ENCODE data around the gene RANBP3L. TPM values are rescaled to one million over a fixed set of nuclear protein-coding genes. Genes with fewer than 3 reads are reported as not detected.

RANBP3L gene
- total RNA-seq, 2 experiments from 2014 or later, result not detected

DNA sequence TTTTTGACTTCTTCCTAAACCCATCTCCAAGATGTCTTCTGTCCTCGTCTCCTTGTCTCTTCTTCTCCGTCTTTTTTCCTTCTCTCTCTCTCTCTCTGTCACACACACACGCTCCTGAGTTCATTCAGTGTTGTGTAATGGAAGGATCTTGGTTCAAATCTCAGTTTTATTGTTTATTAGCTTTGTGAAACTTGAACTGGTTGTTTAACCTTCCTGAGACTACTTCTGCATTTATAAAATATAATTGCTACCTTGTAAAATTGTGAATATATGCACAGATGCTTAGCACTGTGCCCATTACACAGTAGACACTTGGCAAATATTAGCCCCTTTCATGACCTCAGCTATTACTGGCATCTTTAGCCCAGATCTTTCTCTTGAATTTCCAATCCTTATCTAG is 57.6 kb downstream of the RANBP3L start:
- TF ChIP-seq, protein P1, sequence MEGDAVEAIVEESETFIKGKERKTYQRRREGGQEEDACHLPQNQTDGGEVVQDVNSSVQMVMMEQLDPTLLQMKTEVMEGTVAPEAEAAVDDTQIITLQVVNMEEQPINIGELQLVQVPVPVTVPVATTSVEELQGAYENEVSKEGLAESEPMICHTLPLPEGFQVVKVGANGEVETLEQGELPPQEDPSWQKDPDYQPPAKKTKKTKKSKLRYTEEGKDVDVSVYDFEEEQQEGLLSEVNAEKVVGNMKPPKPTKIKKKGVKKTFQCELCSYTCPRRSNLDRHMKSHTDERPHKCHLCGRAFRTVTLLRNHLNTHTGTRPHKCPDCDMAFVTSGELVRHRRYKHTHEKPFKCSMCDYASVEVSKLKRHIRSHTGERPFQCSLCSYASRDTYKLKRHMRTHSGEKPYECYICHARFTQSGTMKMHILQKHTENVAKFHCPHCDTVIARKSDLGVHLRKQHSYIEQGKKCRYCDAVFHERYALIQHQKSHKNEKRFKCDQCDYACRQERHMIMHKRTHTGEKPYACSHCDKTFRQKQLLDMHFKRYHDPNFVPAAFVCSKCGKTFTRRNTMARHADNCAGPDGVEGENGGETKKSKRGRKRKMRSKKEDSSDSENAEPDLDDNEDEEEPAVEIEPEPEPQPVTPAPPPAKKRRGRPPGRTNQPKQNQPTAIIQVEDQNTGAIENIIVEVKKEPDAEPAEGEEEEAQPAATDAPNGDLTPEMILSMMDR (IDR thresholded peaks at IDR 0.05), result no peak
- H3K27me3 Mint-ChIP-seq, result no peaks in the 10 kb centered on the region
- intact Hi-C loops (cut with micrococcal nuclease), result loop anchor here (5.0 kb wide), 1 partner anchor 92 kb away; the partner anchor contains the start of genes LMBRD2 and SKP2
- H3K36me3 Mint-ChIP-seq (ENCODE audit: low read depth), result no peaks in the 10 kb centered on the region
- DNase-seq, result no peak
- ChIA-PET POLR2A (no interaction called here), CTCF (interaction anchor here (0.7 to 1.6 kb wide), 3 partner anchors 61 to 447 kb away, joined by 3 to 6 read pairs (median 5); no protein-coding TSS in a partner anchor)
- no peak for ATAC-seq
- H3K27ac Mint-ChIP-seq, result peak overlapping the region; percentile 98
- no peaks in the 10 kb centered on the region for H3K9me3 Mint-ChIP-seq
- H3K4me3 Mint-ChIP-seq, result no peak overlapping the region
- H3K4me1 Mint-ChIP-seq (ENCODE audit: low read depth), result peaks cover 30% of the 10 kb centered on the region

DNA sequence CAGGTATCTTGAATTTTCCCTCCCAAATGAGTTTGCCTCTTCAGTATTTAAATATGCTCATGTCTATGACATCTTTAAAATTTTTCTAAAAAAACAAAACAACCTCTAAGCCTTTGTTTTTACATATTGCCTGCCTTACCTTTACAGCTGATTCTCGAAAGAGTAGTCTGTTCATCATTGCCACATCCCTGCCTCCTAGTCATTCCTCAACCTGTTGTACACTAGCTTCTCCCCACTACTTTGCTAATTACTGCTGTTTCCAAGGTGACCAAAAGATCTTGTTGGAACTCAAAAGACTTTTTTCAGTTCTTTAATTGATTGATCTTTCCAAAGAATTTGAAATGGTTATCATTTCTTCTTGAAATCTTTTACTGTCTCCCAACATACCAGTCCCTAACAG is 58.0 kb downstream of the RANBP3L start:
- POLR2A ChIA-PET, result no interaction called here
- intact Hi-C loops (cut with micrococcal nuclease), result loop anchor here (5.0 kb wide), 1 partner anchor 91 kb away; the partner anchor contains the start of genes LMBRD2 and SKP2
- H3K27ac Mint-ChIP-seq, result peak overlapping the region; percentile 98

DNA sequence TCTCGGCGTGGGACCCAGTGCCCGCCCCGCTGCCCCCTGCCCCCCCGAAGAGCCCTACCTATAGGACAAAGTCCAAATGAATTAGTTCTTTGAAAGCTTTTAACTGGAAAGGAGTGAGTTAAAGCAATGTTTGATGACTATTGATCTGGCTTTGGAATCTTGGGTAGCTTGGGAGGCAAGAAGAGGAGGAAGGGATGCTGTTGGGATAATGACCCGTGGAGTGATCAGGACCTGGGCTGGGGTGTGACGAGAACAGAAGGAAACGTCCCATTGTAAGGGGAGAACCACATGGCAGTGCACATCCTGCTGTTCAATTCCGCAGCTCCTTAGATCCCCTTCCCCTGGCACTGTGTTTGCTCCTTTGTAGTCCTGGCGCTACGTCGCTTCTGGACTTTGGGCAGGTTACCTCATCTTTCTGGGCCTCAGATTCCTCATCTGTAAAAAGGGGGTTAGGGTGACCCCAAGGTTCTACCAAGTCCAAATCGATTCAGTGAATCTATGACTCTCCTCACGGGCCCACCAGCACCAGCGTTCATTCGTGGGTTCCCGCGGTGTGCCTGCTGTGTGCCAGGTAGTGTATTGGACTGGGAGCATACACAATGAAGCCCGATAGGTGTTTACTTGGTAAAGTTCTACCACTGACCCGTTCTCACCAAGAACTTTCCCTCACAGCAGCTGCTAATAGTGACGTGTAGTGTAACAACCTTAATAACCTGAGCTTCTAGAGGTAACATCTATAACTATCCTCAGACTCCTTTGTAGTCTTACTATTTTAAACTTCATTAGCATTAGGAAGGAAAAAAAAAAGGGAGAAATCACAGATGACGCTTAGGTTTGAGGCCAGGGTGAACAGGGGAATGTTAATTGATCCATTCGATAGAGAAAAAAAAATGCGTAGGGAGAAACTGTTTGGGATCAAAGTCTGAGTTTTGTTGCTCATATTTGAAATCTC is 58.9 kb downstream of the RANBP3L start:
- TF ChIP-seq, protein P1 (IDR thresholded peaks at IDR 0.05), result no peak
- H3K36me3 Mint-ChIP-seq (ENCODE audit: low read depth), result no peaks in the 10 kb centered on the region
- ChIA-PET CTCF (interaction anchor here (0.8 to 2.2 kb wide), 17 partner anchors 8 to 624 kb away, joined by 3 to 12 read pairs (median 5); partner anchors contain the start of gene LMBRD2), POLR2A (interaction anchor here (0.8 to 2.7 kb wide), 5 partner anchors 22 to 634 kb away, joined by 3 to 34 read pairs (median 4); partner anchors contain the start of genes LMBRD2, NIPBL and SKP2)
- no peak for ATAC-seq
- no peaks in the 10 kb centered on the region for H3K27me3 Mint-ChIP-seq
- peak; percentile 19 for DNase-seq
- intact Hi-C loops (cut with micrococcal nuclease), result loop anchor here (5.0 kb wide), 1 partner anchor 91 kb away; the partner anchor contains the start of genes LMBRD2 and SKP2
- H3K4me1 Mint-ChIP-seq (ENCODE audit: low read depth), result peaks cover 36% of the 10 kb centered on the region
- peak overlapping the region; percentile 98 for H3K27ac Mint-ChIP-seq
- H3K9me3 Mint-ChIP-seq, result no peaks in the 10 kb centered on the region
- H3K4me3 Mint-ChIP-seq, result peak overlapping the region; percentile 77

More for the DNA sequence above, 58.0 kb downstream of the RANBP3L start:
- H3K4me1 Mint-ChIP-seq (ENCODE audit: low read depth), result peaks cover 33% of the 10 kb centered on the region
- H3K9me3 Mint-ChIP-seq, result no peaks in the 10 kb centered on the region
- TF ChIP-seq, protein P1 (IDR thresholded peaks at IDR 0.05), result no peak
- no peaks in the 10 kb centered on the region for H3K27me3 Mint-ChIP-seq
- H3K4me3 Mint-ChIP-seq, result peak overlapping the region; percentile 77
- DNase-seq, result no peak
- ATAC-seq, result no peak
- CTCF ChIA-PET, result interaction anchor here (0.7 to 1.6 kb wide), 4 partner anchors 9 to 447 kb away, joined by 3 to 6 read pairs (median 4); no protein-coding TSS in a partner anchor
- no peaks in the 10 kb centered on the region for H3K36me3 Mint-ChIP-seq (ENCODE audit: low read depth)

GRCh38 chr5:36241631-36242533 is 59.8 kb downstream of the RANBP3L start, which contains the start of gene NADK2:
TSS of gene NADK2 (minus strand) at chr5:36241925. CDS start at chr5:36241798, 127 bp downstream.
- intact Hi-C loops (cut with micrococcal nuclease), result loop anchor here (5.0 kb wide), 1 partner anchor 90 kb away; the partner anchor contains the start of genes LMBRD2 and SKP2
- peak; percentile 93 for ATAC-seq
- no peaks in the 10 kb centered on the region for H3K36me3 Mint-ChIP-seq (ENCODE audit: low read depth)
- ChIA-PET CTCF (interaction anchor here (0.8 to 2.2 kb wide), 18 partner anchors 9 to 625 kb away, joined by 3 to 12 read pairs (median 4); partner anchors contain the start of gene LMBRD2), POLR2A (interaction anchor here (0.7 to 2.7 kb wide), 6 partner anchors 21 to 635 kb away, joined by 3 to 34 read pairs (median 4); partner anchors contain the start of genes LMBRD2, NIPBL and SKP2)
- H3K4me1 Mint-ChIP-seq (ENCODE audit: low read depth), result peaks cover 39% of the 10 kb centered on the region
- H3K9me3 Mint-ChIP-seq, result no peaks in the 10 kb centered on the region
- DNase-seq, result peak; percentile 95
- peak within 1 kb of the TSS; percentile 98 for H3K27ac Mint-ChIP-seq
- no peaks in the 10 kb centered on the region for H3K27me3 Mint-ChIP-seq
- TF ChIP-seq, protein P1 (IDR thresholded peaks at IDR 0.05), result peak; percentile 48
- peak within 1 kb of the TSS; percentile 78 for H3K4me3 Mint-ChIP-seq

All from activated CD8-positive, alpha-beta T cell treated with anti-CD3 and anti-CD28 coated beads for 36 hours (primary cell).